ENCODE data around the gene ANAPC13. TPM values are rescaled to one million over a fixed set of nuclear protein-coding genes. Genes with fewer than 3 reads are reported as not detected.

The ANAPC13 gene
- polyA plus RNA-seq, 1 donor (not counting 4 experiments of a cell fraction or from before 2014, with no cell fraction given): 63.4 TPM

GRCh38 chr3:134482622-134483021 is 3.2 kb downstream of the ANAPC13 start:
- H4K20me1 ChIP-seq (ENCODE audit: control insufficient read depth, extremely low read depth, insufficient read depth, low read length): no peaks in the 10 kb centered on the region
- no peak for TF ChIP-seq EZH2 (IDR thresholded peaks at IDR 0.05; ENCODE audit: low read length)
- TF ChIP-seq, protein P1, sequence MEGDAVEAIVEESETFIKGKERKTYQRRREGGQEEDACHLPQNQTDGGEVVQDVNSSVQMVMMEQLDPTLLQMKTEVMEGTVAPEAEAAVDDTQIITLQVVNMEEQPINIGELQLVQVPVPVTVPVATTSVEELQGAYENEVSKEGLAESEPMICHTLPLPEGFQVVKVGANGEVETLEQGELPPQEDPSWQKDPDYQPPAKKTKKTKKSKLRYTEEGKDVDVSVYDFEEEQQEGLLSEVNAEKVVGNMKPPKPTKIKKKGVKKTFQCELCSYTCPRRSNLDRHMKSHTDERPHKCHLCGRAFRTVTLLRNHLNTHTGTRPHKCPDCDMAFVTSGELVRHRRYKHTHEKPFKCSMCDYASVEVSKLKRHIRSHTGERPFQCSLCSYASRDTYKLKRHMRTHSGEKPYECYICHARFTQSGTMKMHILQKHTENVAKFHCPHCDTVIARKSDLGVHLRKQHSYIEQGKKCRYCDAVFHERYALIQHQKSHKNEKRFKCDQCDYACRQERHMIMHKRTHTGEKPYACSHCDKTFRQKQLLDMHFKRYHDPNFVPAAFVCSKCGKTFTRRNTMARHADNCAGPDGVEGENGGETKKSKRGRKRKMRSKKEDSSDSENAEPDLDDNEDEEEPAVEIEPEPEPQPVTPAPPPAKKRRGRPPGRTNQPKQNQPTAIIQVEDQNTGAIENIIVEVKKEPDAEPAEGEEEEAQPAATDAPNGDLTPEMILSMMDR (optimal IDR thresholded peaks at IDR 0.05 in 1 of 3, IDR thresholded peaks at IDR 0.05 in 1 of 3, conservative IDR thresholded peaks at IDR 0.05 in 1 of 3; ENCODE audit: extremely low read depth in 1 of 3, insufficient read depth in 2 of 3, low read length in 3 of 3): no peak
- peak overlapping the region; percentile 92 for H3K27ac ChIP-seq (ENCODE audit: control insufficient read depth, insufficient read depth, low read length)
- no peaks in the 10 kb centered on the region for H3K9me1 ChIP-seq (ENCODE audit: control insufficient read depth, extremely low read depth, insufficient read depth, low read length)
- no peak for DNase-seq (ENCODE audit: low read depth, low spot score)
- peaks cover 6 to 21% of the 10 kb centered on the region in 2 experiments for H3K36me3 ChIP-seq (ENCODE audit: control insufficient read depth in 2 of 2, extremely low read depth in 1 of 2, insufficient read depth in 2 of 2, low read length in 2 of 2)
- H3K4me3 ChIP-seq (ENCODE audit: control insufficient read depth in 2 of 3, extremely low read depth in 1 of 3, insufficient read depth in 2 of 3, low read depth in 1 of 3, low read length in 3 of 3): no peak overlapping the region
- no peak overlapping the region for H3K9ac ChIP-seq (ENCODE audit: control insufficient read depth, extremely low read depth, insufficient read depth, low read length)
- FAIRE-seq: no peak
- no peak overlapping the region for H2AFZ ChIP-seq (ENCODE audit: control insufficient read depth, low read length)
- H3K9me3 ChIP-seq (ENCODE audit: control insufficient read depth, low read depth, low read length): no peaks in the 10 kb centered on the region
- dilution Hi-C loops (cut with MboI; ENCODE audit: extremely low pct_ligation_motif_present, low sequenced_read_pairs): no loop called here
- no peaks in the 10 kb centered on the region for H3K27me3 ChIP-seq (ENCODE audit: control insufficient read depth, extremely low read depth, insufficient read depth, low read length)
- H3K4me2 ChIP-seq (ENCODE audit: control insufficient read depth, extremely low read depth, insufficient read depth, low read depth, low read length): peak overlapping the region; percentile 85
- peaks cover 22% of the 10 kb centered on the region for H3K79me2 ChIP-seq (ENCODE audit: control insufficient read depth, insufficient read depth, low read length)
- peaks cover 41% of the 10 kb centered on the region for H3K4me1 ChIP-seq (ENCODE audit: control insufficient read depth, extremely low read depth, insufficient read depth, low read length)

GRCh38 chr3:134481166-134481565 is 4.6 kb downstream of the ANAPC13 start:
- no peak overlapping the region for H3K9ac ChIP-seq (ENCODE audit: control insufficient read depth, extremely low read depth, insufficient read depth, low read length)
- peaks cover 6 to 26% of the 10 kb centered on the region in 2 experiments for H3K36me3 ChIP-seq (ENCODE audit: control insufficient read depth in 2 of 2, extremely low read depth in 1 of 2, insufficient read depth in 2 of 2, low read length in 2 of 2)
- H3K9me3 ChIP-seq (ENCODE audit: control insufficient read depth, low read depth, low read length): no peaks in the 10 kb centered on the region
- H3K9me1 ChIP-seq (ENCODE audit: control insufficient read depth, extremely low read depth, insufficient read depth, low read length): no peaks in the 10 kb centered on the region
- TF ChIP-seq, protein P1 (optimal IDR thresholded peaks at IDR 0.05 in 1 of 3, IDR thresholded peaks at IDR 0.05 in 1 of 3, conservative IDR thresholded peaks at IDR 0.05 in 1 of 3; ENCODE audit: extremely low read depth in 1 of 3, insufficient read depth in 2 of 3, low read length in 3 of 3): no peak
- TF ChIP-seq EZH2 (IDR thresholded peaks at IDR 0.05; ENCODE audit: low read length): no peak
- peaks cover 10% of the 10 kb centered on the region for H3K79me2 ChIP-seq (ENCODE audit: control insufficient read depth, insufficient read depth, low read length)
- H3K27ac ChIP-seq (ENCODE audit: control insufficient read depth, insufficient read depth, low read length): no peak overlapping the region
- no peak overlapping the region for H2AFZ ChIP-seq (ENCODE audit: control insufficient read depth, low read length)
- no peaks in the 10 kb centered on the region for H3K27me3 ChIP-seq (ENCODE audit: control insufficient read depth, extremely low read depth, insufficient read depth, low read length)
- no peak overlapping the region for H3K4me3 ChIP-seq (ENCODE audit: control insufficient read depth in 2 of 3, extremely low read depth in 1 of 3, insufficient read depth in 2 of 3, low read depth in 1 of 3, low read length in 3 of 3)
- no peaks in the 10 kb centered on the region for H4K20me1 ChIP-seq (ENCODE audit: control insufficient read depth, extremely low read depth, insufficient read depth, low read length)
- FAIRE-seq: no peak
- dilution Hi-C loops (cut with MboI; ENCODE audit: extremely low pct_ligation_motif_present, low sequenced_read_pairs): no loop called here
- peaks cover 50% of the 10 kb centered on the region for H3K4me1 ChIP-seq (ENCODE audit: control insufficient read depth, extremely low read depth, insufficient read depth, low read length)
- no peak for DNase-seq (ENCODE audit: low read depth, low spot score)
- no peak overlapping the region for H3K4me2 ChIP-seq (ENCODE audit: control insufficient read depth, extremely low read depth, insufficient read depth, low read depth, low read length)
